HG03060 (cell line): ENCODE results near the gene COL9A3.
"Not testable (repeated sequence)": the region's sequence is repeated elsewhere in the genome, so short reads cannot be mapped to it uniquely, and the experiment has no call there.

Experiments used
- ATAC-seq: cut with Tn5 transposase; IDR thresholded peaks from one replicate; pipeline ENCODE4 v1.9.1; 2021; ENCODE audit warnings: low read depth, moderate number of reproducible peaks; ENCODE audit not compliant: unreplicated experiment

Gene COL9A3

GRCh38 chr20:62832212-62832922, 15.5 kb downstream of the COL9A3 start:
- ATAC-seq, result no peak

- ATAC-seq, result no peak
Measured at GRCh38 chr20:62832951-62833391, 16.1 kb downstream of the COL9A3 start.

- ATAC-seq, result no peak
Measured at GRCh38 chr20:62834967-62835730, 18.3 kb downstream of the COL9A3 start.

- ATAC-seq, result no peak
Measured at GRCh38 chr20:62835931-62836861, 19.3 kb downstream of the COL9A3 start.

- ATAC-seq, result no peak
Measured at GRCh38 chr20:62836967-62837490, 20.2 kb downstream of the COL9A3 start.

- ATAC-seq, result no peak
Measured at GRCh38 chr20:62837790-62838127, 20.9 kb downstream of the COL9A3 start.

- no peak for ATAC-seq
Measured at GRCh38 chr20:62838128-62838891, 21.5 kb downstream of the COL9A3 start.

GRCh38 chr20:62839261-62839660, 22.4 kb downstream of the COL9A3 start:
- no peak for ATAC-seq

- no peak for ATAC-seq
Measured at GRCh38 chr20:62839816-62840215, 23.0 kb downstream of the COL9A3 start.

GRCh38 chr20:62840244-62841197, 23.7 kb downstream of the COL9A3 start:
- no peak for ATAC-seq

GRCh38 chr20:62841705-62842212, 24.9 kb downstream of the COL9A3 start:
- no peak for ATAC-seq

GRCh38 chr20:62843656-62844055, 26.8 kb downstream of the COL9A3 start:
- no peak for ATAC-seq

GRCh38 chr20:62844182-62844581, 27.3 kb downstream of the COL9A3 start:
- ATAC-seq, result no peak

GRCh38 chr20:62845416-62846160, 28.7 kb downstream of the COL9A3 start:
- no peak for ATAC-seq

GRCh38 chr20:62846166-62846890, 29.5 kb downstream of the COL9A3 start:
- ATAC-seq, result no peak

- ATAC-seq, result not testable (repeated sequence)
Measured at GRCh38 chr20:62848917-62849316, 32.1 kb downstream of the COL9A3 start.

GRCh38 chr20:62849431-62849830, 32.6 kb downstream of the COL9A3 start:
- ATAC-seq, result no peak
